ENCODE measurements around the gene PCDHGA9.
"Not testable (repeated sequence)": the region's sequence is repeated elsewhere in the genome, so short reads cannot be mapped to it uniquely, and the experiment has no call there.

Gene PCDHGA9

GRCh38 chr5:141402553-141403243 lies at the start of gene PCDHGA9:
Gene PCDHGA9, plus strand, starts transcription at chr5:141402778. Its CDS starts 175 bp downstream, at chr5:141402953.
- peak; percentile 35 for DNase-seq

DNA sequence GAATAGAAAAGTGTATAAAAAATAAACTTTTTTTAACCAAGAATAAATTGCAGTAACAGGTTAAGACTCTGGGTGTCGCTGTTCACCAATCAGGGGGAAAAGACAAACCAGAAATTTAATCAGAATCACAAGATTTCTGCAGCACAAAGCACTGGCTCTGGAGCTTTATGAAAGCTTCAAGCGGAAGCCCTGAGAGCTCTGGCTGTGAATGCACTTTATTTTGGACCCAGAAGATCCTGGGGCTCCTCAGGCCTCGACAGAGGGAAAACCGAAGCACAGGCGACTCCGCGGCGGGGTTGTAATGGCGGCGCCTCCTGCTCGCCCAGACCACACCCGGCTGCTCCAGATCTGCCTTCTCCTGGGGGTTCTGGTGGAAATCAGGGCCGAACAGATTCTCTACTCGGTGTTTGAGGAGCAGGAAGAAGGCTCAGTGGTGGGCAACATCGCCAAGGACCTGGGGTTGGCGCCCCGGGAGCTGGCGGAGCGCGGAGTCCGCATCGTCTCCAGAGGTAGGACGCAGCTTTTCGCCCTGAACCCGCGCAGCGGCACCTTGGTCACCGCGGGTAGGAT lies 47.6 kb upstream of the PCDHGA9 start, which contains the start of gene PCDHGA4:
Gene PCDHGA4, plus strand, starts transcription at position 122 of the 570 bp plus-strand sequence. Its CDS starts 87 bp downstream, at position 209.
- peak; percentile 20 for DNase-seq

DNA sequence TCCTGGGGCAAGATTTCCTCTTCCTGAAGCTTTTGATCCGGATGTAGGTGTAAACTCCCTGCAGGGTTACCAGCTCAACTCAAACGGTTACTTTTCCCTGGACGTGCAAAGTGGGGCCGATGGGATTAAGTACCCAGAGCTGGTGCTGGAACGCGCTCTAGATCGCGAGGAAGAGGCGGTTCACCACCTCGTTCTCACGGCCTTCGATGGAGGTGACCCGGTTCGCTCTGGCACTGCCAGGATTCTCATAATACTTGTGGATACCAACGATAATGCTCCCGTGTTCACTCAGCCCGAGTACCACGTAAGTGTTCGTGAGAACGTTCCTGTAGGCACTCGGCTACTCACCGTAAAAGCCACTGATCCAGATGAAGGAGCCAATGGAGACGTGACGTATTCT lies 46.9 kb upstream of the PCDHGA9 start:
- no peak for DNase-seq

- no peak for DNase-seq
These were observed 46.4 kb upstream of the PCDHGA9 start for GRCh38 chr5:141356133-141356532.

DNA sequence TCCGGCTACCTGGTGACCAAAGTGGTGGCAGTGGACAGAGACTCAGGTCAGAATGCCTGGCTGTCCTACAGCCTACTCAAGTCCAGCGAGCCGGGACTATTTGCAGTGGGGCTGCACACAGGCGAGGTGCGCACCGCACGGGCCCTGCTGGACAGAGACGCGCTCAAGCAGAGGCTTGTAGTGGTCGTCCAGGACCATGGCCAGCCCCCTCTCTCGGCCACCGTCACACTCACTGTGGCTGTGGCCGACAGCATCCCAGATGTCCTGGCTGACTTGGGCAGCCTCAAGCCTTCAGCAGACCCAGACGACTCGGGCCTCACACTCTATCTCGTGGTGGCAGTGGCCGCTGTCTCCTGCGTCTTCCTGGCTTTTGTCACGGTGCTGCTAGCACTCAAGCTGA lies 45.6 kb upstream of the PCDHGA9 start:
- DNase-seq = no peak

DNA sequence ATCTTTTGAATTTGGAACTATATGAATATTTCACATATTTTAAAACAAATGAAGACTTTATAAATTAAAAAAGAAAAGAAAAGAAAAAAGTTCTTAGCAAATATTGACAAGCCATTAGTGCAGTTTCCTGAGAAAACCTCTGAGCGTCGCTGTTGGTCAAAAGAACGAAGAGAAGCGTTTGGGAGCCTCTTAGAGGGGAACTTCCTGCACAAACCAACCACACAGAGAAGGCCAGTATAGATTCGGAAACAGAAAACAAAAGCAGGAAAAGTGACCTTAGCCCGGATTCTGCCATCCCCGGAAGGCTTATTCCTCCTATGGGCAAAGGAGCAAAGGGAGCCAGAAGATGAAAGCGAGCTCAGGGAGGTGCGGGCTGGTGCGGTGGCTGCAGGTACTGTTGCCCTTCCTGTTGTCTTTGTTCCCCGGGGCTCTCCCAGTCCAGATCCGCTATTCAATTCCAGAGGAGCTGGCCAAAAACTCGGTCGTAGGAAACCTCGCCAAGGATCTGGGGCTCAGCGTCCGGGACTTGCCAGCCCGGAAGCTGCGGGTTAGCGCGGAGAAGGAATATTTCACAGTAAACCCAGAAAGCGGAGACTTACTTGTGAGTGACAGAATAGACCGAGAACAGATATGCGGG lies 42.7 kb upstream of the PCDHGA9 start, which contains the start of gene PCDHGB2:
Gene PCDHGB2, plus strand, starts transcription at position 205 of the 637 bp plus-strand sequence. Its CDS starts 142 bp downstream, at position 347.
- DNase-seq = peak; percentile 32

DNA sequence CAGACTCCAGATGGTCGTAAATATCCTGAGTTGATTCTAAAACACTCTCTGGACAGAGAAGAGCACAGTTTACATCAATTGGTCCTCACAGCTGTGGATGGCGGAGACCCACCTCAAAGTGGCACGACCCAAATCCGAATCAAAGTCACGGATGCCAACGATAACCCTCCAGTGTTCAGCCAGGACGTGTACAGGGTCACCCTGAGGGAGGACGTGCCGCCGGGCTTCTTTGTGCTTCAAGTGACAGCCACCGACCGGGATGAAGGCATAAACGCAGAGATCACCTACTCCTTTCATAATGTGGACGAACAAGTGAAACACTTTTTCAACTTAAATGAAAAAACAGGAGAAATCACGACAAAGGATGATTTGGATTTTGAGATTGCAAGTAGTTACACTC lies 41.9 kb upstream of the PCDHGA9 start:
- no peak for DNase-seq

DNA sequence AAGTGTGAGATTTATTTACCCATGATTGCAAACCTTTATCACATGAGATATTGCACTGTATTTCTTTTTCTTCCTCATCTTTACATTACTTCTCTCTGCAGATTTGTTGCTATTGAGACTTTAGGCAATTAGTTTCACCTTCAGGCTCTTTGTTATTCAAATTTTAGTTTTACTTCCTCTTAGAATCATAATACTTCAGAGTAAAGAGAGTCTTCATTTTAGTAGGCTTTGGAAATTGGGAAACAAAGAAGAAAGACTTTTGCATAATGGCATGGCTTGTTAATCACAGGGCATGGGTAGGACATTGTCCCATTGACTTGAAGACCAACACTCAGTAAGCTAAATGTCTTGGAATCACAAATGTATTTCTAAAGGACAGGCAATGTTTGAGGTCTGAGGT lies 39.9 kb upstream of the PCDHGA9 start:
- no peak for DNase-seq

GRCh38 chr5:141363952-141364660 lies 38.5 kb upstream of the PCDHGA9 start, which contains the start of gene PCDHGA5:
Gene PCDHGA5, plus strand, starts transcription at chr5:141364162. Its CDS starts 169 bp downstream, at chr5:141364331.
- peak; percentile 24 for DNase-seq

GRCh38 chr5:141366016-141366896 lies 36.3 kb upstream of the PCDHGA9 start:
- DNase-seq = no peak

DNA sequence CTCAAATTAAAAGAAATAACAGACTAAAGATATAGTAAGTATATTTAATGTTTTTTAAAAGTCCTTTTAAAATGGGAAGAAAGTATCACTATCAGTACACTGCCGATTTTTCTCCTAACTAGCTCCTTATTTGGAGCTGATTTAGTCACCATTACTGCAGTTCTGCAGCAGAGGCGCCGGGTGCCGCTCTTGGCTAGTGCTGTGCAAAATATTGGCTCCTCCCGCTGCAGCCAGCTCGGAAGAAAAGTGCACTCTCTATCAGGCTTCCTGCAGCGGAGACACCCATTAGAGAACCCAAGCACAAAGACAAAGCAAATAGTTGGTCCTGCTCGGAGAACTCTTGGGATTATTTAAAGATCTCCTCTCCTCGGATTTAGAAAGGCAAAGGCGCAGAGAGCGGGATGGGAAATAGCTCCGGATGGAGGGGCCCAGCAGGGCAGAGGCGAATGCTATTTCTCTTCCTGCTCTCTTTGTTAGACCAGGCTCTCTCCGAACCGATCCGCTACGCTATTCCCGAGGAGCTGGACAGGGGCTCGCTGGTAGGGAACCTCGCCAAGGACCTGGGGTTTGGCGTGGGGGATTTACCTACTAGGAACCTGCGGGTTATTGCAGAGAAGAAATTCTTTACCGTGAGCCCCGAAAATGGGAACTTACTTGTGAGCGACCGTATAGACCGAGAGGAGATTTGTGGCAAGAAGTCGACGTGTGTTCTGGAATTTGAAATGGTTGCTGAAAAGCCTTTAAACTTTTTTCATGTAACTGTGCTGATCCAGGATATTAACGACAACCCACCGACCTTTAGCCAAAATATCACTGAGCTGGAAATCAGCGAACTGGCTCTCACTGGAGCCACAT lies 32.4 kb upstream of the PCDHGA9 start, which contains the start of gene PCDHGB3:
Gene PCDHGB3, plus strand, starts transcription at position 249 of the 855 bp plus-strand sequence. Its CDS starts 153 bp downstream, at position 402.
- peak; percentile 64 for DNase-seq

- no peak for DNase-seq
These were observed 30.8 kb upstream of the PCDHGA9 start for GRCh38 chr5:141371572-141372475.

DNA sequence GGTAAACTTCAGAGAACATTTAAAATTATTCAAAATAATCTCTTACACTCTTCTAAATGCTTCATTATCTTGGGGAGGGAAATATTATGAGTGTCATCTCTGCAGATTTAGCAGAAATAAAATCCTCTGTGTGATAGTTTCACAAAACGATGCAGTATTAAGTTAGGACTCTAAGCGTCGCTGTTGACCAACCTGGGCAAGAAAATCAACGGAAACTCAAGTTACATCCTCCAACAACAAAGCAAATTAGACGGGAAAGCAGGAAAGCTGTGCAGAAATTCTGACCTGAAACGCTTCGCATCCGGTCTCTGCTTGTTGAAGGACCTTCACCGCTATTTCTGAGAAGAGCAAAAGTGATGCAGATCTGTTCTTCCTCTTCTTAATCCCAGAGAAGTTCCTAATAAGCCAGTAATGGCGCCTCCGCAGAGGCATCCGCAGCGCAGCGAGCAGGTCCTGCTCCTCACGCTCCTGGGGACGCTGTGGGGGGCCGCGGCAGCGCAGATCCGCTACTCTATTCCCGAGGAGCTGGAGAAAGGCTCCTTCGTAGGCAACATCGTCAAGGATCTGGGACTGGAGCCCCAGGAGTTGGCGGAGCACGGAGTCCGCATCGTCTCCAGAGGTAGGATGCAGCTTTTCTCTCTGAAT lies 28.8 kb upstream of the PCDHGA9 start, which contains the start of gene PCDHGA6:
Gene PCDHGA6, plus strand, starts transcription at position 219 of the 645 bp plus-strand sequence. Its CDS starts 193 bp downstream, at position 412.
- DNase-seq = peak; percentile 33

DNA sequence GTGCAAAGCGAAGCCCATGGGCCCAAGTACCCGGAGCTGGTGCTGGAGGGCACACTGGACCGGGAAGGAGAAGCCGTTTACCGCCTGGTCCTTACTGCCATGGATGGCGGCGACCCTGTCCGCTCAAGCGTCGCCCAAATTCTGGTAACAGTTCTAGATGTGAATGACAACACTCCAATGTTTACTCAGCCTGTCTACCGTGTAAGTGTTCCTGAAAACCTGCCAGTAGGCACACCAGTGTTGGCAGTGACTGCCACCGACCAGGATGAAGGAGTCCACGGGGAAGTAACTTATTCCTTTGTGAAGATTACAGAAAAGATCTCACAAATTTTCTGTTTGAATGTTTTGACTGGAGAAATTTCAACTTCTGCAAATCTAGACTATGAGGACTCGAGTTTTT lies 28.0 kb upstream of the PCDHGA9 start:
- DNase-seq = no peak

DNA sequence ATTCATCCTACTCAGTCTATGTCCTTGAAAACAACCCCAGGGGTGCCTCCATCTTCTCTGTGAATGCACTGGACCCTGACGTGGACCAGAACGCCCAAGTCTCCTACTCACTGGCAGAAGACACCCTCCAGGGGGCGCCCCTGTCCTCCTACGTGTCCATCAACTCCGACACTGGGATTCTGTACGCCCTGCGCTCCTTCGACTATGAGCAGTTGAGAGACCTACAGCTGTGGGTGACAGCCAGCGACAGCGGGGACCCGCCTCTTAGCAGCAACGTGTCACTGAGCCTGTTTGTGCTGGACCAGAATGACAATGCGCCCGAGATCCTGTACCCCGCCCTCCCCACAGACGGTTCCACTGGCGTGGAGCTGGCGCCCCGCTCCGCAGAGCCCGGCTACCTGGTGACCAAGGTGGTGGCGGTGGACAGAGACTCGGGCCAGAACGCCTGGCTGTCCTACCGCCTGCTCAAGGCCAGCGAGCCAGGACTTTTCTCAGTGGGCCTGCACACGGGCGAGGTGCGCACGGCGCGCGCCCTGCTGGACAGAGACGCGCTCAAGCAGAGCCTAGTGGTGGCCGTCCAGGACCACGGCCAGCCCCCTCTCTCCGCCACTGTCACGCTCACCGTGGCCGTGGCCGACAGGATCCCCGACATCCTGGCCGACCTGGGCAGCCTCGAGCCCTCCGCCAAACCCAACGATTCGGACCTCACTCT lies 27.0 kb upstream of the PCDHGA9 start:
- DNase-seq = not testable (repeated sequence)

- DNase-seq = peak; percentile 49
These were observed 19.9 kb upstream of the PCDHGA9 start, which contains the start of gene PCDHGA7 for GRCh38 chr5:141382469-141383294. Gene PCDHGA7, plus strand, starts transcription at chr5:141382742. Its CDS starts 158 bp downstream, at chr5:141382900.

DNA sequence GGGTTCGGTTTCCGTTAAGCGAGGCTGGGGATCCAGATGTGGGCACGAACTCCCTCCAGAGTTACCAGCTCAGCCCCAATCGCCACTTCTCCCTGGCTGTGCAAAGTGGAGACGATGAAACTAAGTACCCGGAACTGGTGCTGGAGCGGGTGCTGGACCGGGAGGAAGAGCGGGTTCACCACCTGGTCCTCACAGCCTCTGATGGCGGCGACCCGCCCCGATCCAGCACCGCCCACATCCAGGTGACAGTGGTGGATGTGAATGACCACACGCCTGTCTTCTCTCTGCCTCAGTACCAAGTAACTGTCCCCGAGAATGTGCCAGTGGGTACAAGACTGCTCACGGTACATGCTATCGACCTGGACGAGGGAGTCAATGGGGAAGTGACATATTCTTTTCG lies 19.2 kb upstream of the PCDHGA9 start:
- DNase-seq = no peak

Data from fibroblast of skin of right quadriceps (primary cell).